GM10248 (cell line): ENCODE measurements around the gene EPHB6.

Experiments
- CTCF ChIA-PET: fragments of 300-600 bp; sonication (Branson Sonifier 250); formaldehyde crosslinking; extraction: SDS; loops from one replicate; lab custom pipeline; 2021; ENCODE audit warnings: antibody characterized with exemption; lab: Yijun Ruan, JAX
- POLR2A ChIA-PET: fragments of 350-650 bp; sonication (Branson Sonifier 250); formaldehyde crosslinking; extraction: SDS; loops from one replicate; lab custom pipeline; 2020; ENCODE audit warnings: antibody characterized with exemption; lab: Yijun Ruan, JAX
- DNase-seq: peaks from one replicate; pipeline ENCODE4 v3.0.0; 2012; ENCODE audit errors: extremely low spot score
- CTCF ChIP-seq: IDR thresholded peaks from 2 replicates; pipeline ENCODE4 v1.5.1; 2012; ENCODE audit warnings: mild to moderate bottlenecking, low read depth; ENCODE audit errors: extremely low read depth, missing control alignments, control extremely low read depth

Gene EPHB6

GRCh38 chr7:142842251-142842766 lies 12.6 kb upstream of the EPHB6 start:
- no peak for DNase-seq
- ChIA-PET CTCF (interaction anchor here (0.7 to 2.9 kb wide), 8 partner anchors 13 to 199 kb away, joined by 3 to 11 read pairs (median 3); partner anchors contain the start of gene EPHB6), POLR2A (no interaction called here)
- TF ChIP-seq CTCF, result no peak

- ChIA-PET POLR2A (no interaction called here), CTCF (no interaction called here)
- TF ChIP-seq CTCF, result no peak
- DNase-seq, result no peak
These were observed 7.5 kb upstream of the EPHB6 start for GRCh38 chr7:142847353-142847752.

- TF ChIP-seq CTCF, result no peak
- CTCF ChIA-PET, result interaction anchor here (1.1 to 3.0 kb wide), 13 partner anchors 10 to 364 kb away, joined by 3 to 17 read pairs (median 5); no protein-coding TSS in a partner anchor
- no peak for DNase-seq
- POLR2A ChIA-PET, result no interaction called here
These were observed 3.6 kb upstream of the EPHB6 start for GRCh38 chr7:142851269-142851668.

GRCh38 chr7:142851919-142852318 lies 3.0 kb upstream of the EPHB6 start:
- POLR2A ChIA-PET, result no interaction called here
- DNase-seq, result no peak
- CTCF ChIA-PET, result interaction anchor here (1.1 to 3.0 kb wide), 13 partner anchors 10 to 363 kb away, joined by 3 to 17 read pairs (median 5); no protein-coding TSS in a partner anchor
- TF ChIP-seq CTCF, result no peak

GRCh38 chr7:142853739-142854371 lies 1.0 kb upstream of the EPHB6 start:
- CTCF ChIA-PET, result interaction anchor here (1.0 to 5.3 kb wide), 11 partner anchors 11 to 361 kb away, joined by 3 to 28 read pairs (median 5); no protein-coding TSS in a partner anchor
- peak; percentile 84 for DNase-seq
- peak; percentile 64 for TF ChIP-seq CTCF
- POLR2A ChIA-PET, result no interaction called here

DNA sequence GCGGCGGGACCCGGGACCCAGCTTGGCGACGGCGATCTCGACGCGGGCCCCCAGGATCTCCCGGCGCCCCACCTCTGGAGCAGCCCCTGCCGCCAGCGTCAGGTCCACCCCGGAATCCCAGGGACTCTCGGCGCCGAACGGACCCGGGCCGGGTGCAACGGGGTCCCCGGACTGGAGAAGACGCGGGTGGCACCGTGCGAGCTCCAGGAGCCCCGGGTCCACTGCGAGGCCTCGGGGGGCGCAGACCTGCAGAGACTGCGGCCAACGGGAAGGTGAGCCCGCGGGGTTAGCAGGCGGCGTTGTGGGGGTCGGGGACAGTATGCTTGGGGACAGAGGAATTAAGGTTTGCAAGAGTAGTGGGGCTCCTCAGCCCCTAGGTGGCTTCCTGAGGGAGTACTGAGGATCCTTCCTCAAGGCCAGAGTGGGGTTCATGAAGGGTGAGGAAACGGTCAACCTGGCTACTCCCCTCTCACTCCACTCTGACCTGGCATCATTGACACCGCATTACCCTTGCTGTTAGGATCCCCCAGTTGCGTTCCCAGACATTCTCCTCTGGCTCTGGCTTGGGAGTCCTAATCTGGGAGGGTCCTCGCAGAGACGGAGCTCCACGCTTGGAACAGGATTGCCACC lies 353 bp downstream of the EPHB6 start:
- CTCF ChIA-PET, result interaction anchor here (0.8 to 5.3 kb wide), 14 partner anchors 10 to 360 kb away, joined by 3 to 28 read pairs (median 4); no protein-coding TSS in a partner anchor
- POLR2A ChIA-PET, result no interaction called here
- no peak for DNase-seq
- no peak for TF ChIP-seq CTCF
